Stimulated activated CD8-positive, alpha-beta memory T cell treated with anti-CD3 and anti-CD28 coated beads, Interleukin-7, amount 100 ng/mL, for 4 hours (primary cell): ENCODE data around the gene HOXA4.

ENCODE experiments used
- DNase-seq, 2 donors: peaks; one replicate each; pipeline ENCODE4 v3.0.0-alpha.2; 2020; ENCODE audit warnings: low read depth in 2 of 2

The HOXA4 gene

DNA sequence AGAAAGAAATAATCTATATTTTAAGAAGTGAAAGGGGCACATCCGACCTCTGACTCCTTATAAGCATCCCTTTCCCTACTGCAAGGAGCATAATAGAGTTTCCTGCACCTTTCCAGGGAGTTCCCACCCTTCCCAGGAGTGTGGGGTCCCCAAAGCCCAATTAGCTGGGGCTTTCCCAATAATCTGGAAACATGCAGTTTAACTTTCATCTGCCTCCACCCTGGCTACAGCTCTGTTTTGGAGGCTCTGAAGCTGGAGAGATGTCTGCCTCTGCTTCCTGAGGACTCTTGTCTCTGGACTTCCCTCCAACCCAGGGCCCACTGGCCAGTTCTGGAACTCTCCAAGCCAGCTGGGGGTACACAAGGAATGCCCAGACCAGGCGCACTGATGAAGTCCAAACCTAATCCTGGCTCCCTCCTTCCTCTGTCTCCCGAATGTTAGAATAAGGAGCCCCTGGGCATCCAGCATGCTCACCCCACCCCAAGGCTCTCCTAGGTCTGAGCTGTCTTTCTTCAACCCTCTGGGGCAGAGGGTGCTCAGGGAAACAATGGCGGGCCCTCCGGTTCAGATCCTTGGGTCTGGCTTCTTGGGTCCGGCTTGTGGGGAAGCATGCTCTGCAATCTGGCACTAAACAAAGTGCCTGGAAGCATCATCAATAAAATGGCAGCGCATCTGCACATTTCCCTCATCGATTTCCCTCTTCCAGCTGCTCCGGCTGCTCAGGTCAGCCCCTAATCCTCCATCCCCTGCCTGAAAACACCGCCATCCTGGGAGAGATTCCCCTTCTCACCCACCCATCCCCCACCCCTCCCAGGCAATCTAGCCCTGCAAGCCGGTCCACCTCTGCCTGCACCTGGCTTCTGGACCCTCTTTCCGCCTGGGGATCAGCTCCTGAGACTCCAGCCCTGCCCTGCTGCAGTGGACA, 13.3 kb downstream of the HOXA4 start:
- no peak for DNase-seq

DNA sequence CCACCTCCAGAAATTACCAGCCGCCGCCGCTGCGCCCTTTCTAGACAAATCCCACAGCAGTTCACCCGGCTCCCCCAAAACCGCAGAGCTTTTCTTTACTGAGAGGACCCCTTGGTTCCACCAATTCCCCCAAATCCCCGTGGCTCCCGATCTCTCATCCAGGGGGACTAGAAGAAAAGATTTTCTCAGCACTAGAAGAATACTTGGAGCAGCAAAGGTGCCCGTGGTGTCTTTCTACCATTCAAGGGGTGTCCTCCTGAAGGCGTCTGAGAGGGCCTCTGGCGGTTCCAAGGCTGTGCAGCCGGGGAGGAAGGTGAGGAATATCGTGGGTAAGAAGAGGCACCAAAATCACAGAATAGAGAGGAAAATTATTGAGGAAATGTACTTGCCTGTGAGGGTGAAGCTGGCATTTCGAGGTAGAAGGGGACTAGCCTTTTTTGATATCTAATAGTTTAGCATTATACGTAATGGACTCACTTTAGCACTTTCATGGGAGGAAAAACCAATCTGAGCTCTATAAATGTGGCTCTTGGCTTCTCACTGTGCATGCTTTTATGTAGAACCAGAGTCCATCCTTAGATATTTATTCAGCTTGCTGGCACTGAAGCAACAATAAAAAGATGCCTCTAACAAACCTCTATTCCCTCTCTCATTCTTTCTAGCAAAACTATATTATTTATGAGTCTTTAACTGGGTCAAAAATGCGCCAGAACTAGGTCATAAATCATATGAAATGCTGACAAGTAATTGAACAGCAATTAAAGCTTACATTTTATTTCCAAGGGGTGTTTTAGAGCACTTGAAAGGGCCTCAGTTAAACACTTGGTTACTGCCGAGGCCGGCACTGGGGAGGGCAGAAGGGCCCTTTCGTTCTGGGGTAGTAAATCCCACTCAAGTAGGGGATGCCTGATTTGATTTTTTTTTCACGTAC, 14.3 kb downstream of the HOXA4 start:
- no peak for DNase-seq

DNA sequence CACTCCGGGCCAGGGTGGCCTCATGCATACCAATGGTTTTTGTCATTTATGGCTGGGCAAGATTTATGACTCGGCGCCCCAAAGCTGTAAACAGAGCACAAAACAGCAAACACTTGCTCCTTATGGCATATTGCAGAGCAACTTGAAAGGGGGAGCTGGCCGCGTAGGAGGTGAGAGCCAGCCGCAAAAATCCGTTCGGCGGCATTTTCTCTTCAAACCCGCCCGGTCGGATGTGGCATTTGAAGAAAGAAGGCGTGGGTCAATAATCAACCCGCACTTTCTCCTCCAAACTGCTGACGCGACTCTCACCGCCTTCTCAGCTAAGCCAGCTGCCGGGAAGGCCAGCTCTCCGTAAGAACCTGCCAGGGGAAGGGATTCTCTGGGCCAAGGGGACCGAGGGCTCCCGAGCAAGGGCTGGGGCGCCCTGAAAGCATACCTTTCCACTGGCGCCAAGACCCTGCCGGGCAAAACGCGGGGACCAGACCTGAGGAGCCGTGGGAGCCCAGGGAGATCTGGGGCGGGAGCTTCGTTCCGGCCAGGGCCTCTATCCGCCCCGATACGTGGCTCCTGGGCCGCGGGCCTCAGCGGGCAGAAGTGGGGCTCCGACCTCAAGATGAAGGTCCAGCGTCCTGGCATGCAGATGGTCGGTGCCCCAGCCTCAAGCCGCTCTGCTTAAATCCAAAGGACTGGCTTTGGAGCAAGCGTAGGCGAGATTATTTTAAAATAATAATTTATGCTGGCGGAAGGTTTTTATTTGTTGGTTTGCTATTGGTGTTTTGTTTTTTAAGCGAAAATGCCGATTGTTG, 15.1 kb downstream of the HOXA4 start:
- DNase-seq = no peak

DNA sequence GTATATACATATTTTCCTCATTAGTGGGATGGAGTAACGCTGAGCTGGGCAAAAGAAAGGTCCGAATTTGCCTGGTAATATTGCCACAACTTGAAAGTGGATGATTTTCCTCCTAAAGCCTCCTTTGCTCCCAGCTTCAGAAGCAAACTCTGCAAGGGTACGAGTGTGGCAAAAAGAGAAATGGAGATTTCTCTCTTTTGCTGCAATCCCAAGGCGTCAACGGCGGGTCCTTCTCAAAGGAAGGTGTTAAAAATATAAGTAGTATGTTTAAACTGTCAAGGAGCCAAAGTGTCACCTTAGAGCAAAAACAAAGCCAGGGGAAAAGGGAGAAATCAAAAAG, 15.7 kb downstream of the HOXA4 start:
- no peak for DNase-seq

DNA sequence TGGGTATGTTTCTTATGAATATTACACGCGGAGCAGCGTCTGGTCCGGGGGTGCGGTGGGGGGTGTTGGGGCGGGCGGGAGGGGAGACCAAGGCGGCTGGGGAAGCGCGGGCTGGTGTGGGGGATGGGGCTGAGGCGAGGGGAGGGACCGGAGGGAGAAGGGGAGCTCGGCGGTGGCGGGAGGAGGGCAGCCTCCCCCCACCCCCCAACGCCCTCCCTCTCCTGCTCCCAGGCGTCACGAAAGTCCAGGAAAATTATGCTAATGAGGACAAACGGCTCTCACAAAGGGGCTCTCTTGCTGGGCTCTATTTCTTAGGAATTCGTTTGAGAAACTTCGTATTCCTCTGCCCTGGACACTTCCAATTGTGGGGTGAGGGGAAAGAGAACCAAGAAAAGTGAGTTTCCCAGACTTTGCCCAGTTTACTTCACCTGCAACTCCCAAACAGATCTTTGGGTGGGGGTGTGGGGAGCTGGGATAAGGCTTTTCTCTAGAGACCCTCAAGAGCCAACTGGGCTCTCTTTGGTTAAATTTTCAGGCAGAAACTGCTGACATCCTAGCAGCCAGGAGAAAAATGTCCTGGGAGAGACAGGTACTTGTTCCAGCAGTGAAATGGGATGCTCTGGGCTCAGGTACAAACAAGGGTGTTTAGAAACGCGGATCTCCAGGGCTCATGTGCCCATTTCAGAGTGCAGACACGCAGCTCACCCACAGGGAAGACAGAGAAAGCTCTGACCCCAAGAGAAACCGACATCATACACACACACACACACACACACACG, 16.4 kb downstream of the HOXA4 start:
- no peak for DNase-seq

DNA sequence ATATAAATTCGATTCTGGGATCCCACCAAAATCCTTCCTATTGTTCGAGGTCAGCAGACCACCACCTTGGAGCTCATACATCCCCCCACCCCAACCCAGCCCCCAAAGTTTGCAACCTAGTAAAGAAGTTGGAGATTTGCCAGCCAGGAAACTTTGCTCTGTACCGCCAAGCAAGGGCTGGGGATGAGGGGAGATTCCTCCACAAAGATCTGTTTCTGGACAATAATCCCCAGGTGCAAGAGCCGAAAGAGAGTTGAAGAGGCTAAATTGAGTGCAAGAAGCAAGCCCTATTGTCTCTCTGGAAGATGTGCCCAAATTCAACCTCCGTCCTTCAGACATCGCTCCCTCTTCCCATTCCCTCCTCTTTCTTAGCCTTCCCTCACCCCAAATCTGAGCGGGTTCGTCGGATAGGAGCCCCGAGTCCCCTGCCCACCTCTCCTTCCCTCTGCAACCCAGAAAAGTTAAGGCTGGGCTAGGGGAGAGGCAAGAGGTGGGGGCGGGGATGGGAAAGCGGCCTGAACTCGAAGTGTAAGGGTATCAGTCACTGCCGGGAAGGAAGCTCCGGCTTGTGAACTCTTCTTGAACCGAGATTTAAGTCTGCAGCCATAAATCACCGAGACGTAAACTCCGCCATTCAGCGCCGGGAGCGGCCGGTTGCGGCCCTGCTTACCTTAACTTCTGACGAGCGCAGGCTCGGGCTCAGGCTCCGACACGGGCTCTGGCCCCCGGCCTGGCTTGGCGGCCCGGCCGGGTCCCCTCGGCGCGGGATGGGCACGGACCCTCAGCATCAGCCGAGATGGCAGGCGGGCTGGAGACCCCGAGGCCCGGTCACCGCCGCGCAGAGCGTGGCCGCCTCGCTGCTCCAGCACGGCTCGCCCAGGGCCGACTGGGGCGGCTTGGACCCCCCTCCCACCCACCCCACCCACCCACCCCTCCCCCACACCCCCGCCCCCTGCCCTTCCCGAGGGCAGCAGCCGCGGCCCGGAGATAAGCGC, 17.3 kb downstream of the HOXA4 start:
- DNase-seq = no peak

DNA sequence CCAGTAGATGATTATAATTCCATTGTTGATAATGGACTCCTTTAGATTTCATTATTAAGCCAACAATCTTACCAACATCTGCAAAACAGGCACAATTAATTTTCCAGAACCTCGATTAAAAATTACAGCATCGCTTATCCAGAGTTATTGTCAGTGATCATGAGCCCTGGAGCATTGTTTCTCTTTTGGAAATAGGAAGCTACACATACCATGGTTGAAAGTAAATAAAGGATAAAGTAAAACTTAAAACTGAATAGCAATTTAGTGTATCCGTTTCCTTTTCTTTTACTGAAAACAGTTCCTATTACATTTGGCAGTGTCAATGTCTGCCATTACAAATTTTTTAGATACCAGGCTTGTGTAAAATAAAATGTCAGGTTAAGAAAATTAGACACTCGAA, 18.2 kb downstream of the HOXA4 start:
- DNase-seq = no peak

DNA sequence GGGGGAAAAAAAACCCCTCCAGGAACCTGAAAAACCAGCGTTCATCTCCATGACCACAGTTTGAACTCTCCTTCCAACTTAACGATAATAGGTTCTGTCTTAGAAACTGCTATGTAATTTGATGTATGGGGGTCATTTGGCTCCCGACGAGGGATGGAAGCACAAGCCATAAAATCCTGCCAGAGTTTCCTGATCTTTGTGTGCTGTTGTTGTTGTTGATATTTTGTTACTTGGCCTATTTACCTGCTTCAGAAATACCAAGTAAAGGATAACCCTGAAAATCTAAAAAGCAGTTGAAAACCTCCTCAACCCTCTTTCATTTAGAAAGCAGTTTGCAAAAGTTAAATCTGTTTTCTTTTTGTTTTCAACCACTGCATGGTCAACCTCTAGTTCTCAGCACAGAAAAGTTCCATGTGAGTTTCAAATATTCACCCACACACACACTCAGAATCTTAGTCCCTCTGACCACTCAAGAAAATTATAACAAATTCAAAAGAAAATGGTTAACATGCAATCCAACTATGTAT, 18.7 kb downstream of the HOXA4 start:
- no peak for DNase-seq

DNA sequence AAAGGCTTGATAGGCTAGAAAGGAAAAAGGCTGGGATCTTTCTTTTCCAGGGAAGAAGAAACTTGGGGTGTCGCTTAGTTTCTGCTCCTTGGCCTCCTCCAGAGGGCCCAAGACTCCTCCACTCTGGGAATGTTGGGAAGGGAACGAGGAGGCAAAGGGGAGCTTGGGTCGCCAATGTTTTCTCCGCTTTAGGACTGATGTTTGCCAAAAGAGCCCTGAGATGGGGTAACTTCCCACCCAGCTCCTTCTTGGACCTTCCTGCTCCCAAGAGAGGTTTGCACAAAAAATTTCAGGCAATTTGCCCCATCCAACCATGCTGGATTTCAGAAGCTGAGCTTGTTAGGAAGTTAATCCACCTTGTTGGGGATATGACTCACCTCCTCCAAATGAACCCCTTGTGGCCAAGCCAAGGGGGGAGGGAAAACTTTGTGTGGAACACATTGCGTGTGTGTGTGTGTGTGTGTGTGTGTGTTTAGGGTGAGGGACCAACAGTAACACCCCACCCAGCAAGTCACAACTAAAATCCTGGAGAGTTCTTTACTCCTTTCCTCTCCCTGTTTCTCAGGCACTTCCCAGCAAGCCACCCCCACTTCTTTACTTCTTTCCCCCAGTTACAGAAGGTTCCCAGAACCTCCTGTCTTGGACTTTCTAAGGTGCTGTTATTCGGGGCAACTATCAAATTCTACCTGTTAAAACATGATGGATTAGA, 19.4 kb downstream of the HOXA4 start:
- DNase-seq = no peak

DNA sequence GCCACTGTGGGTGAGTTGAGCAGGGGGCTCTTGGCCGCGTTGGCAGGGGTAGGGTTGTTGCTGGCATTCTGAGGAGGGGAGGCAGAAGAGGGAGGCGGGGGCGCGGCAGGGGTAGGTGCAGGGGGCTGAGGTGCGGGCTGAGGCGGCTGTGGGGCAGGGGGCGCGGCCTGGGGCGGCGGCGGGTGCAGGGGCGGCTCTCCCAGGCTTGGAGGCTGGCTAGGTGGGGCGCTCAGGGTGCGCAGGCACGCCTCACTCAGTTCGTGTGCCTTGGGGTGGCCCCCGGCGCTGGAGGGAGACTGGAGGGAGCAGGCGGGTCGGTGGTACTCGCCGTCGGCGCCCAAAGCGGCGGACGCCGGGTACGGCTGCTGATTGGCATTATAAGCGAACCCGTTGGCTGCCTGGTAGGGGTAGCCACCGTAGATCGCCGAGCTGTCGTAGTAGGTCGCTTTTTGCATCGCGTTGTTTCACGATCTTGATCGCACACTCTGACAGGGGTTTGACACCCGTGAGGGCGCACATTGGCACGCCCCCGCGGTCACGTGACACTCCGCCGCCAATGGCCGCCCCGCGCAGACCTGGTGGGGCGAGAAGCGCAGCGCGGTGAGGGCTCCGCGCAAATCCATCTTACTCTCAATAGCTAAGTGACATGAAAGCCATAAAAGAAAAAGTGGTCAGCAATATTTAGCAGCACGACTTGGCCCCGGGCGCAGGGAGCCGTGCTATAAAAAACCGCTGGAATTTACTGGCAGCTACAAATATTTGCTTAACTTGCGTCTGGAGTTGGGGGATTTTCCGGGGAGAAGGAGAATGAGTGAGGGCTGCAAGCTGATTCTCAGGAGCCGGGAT, 20.1 kb downstream of the HOXA4 start:
- DNase-seq = no peak

DNA sequence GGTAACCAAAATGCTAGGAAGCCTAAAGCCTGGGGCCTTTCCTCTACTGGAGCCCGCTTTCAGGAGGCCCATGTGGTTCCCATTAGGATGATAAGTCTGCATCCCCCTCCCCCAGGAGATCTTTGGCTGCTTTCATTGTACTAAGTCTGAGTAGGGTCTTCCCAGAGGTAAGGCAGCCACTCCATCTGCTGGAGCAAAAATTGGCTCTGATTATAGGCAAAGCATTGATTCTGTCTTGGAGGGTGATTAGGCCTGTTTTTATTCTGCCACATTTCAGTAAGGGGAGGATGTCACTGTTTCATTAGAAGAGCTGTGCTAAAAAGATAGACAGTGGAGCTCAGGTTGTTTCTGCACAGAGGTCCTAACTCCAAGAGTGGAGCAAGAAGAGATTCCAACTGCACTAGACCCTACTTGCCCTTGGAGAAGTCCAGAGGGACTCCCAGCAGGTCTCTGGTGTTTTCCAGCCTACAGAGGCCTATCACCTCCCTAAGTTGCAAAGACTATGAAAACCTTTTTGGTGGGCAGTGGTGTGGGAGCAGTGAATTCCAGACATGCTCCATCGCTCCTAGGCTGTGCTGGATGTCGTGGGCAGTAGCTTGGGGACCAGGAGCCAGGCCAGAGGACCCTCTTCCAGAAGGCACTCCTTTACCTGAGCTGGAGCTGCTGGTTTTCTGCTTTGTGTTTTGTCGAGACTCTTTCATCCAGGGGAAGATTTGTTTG, 20.9 kb downstream of the HOXA4 start:
- DNase-seq = no peak

DNA sequence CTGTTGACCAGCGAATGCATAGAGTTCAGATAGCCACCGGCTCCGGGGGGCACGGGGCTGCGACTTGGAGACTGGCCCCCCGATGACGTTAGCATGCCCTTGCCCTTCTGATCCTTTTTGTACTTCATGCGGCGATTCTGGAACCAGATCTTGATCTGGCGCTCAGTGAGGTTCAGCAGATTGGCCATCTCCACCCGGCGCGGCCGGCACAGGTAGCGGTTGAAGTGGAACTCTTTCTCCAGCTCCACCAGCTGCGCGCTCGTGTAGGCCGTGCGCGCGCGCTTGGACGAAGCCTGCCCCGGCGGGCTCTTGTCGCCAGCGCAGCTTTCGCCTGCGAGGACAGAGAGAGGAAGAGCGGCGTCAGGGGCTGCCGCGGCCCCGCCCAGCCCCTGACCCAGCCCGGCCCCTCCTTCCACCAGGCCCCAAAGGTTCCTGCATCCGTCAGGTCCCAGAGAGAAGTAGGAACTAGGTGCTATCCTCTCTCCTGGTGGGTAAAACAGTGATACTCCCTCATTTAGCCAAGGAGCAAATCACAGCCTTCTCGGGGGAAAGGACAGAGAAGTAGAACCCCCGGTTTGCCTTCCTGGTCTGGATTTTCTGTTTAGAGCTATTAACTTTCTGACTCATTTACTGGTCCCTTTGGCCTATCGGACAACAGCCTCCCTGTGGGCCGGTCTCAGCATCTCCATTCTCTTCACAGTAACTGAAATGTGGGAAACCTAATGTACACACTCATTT, 22.0 kb downstream of the HOXA4 start:
- DNase-seq = no peak

DNA sequence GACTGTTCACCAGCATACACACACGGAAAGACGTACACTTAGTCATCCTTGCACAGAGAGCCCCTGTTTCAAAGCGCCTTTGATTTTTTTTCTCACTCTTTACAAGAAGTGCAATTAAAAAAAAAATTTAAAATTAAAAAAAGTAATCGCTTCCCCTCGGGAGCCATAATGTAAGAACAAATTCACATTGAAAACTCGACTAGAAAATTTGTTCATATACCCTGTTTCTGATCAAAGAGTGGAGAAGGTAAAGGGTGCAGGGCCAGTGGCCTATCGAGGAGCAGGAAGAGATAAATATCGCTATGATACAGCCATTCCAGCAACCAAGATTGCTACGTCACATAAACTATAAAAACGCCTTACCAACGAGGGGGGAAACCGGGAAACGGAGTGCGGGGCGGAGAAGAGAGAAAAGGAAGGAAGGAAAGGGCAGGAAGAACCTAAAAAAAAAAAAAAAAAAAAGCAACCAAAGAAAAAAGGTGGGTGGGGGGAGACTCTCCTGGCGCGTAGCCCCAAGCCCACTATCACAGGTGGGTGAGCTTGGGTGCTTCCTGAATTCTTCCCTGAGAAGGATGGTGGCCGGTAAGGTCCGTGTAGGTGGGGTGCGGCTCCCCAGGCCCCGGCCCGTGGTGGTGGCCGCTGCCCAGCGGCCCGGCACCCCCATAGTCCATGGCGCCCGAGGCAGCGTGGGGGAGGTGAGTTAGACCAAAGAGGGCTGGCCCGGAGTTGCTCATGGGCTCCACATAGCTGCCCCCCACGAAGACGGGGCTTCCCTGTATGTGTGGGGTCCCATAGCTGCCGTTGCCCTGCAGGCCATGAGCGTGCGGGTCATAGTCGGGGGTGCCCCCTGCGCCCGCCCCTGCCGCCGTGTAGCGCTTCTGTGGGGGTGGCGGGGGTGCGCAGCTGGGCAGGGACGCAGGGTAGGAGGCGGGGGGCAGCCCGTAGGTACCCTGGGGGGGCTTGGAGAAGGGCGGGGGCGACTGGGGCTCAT, 22.9 kb downstream of the HOXA4 start:
- no peak for DNase-seq

DNA sequence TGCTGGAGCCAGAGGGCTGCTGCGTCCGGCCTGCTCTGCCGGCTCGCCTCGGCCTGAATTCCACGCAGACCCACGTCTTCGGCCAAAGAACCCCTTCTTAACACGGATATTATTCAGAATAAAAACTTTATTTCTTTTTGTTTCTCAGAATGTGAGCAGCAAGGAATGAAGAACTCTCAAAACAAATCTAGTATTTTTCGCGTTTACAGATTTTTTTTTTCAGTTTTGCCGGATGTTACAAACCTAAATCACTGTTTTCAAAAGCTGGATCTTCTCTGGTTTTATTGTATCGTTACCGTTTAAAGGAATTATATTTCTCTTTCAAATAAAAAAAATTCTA, 23.7 kb downstream of the HOXA4 start:
- no peak for DNase-seq

DNA sequence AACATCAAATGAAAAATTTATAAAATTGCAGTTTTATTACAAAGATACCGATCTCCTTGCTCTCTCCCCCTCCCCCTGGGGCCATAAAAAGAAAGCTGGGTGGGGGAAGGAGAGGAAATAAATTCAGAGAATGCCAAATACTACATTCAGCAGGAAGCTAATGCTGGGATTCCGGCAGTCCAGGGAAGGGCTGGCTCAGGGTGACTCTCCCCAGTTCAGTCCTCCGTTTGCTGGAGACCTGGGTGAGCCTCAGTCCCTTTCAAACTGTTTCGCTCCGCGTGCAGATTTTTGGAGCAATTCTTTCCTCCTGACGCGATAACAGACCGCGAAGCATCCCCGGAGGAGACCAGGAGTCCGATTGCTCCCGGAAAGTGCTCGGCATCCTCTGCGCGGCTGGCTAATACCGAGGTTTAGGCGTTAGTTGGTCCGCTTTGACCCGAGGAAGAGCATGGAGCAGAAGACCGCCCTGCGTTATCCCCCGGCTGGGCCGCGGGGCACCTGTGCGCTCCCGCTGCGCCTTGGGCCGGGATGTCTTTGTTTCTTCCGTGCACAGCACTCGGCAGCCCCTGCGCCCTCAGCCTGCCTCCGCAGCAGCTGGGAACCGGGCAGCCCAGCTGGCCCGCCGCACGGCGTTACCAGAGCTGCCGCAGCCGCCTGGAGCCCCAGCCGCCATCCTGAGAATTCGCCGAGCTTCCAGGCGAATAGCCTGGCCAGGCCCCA, 24.2 kb downstream of the HOXA4 start:
- no peak for DNase-seq
